ENCODE measurements around the gene GOLGA8A.

GRCh38 chr15:34483644-34484043 is 46.0 kb upstream of the GOLGA8A start:
- TF ChIP-seq CTCF (IDR thresholded peaks at IDR 0.05): no peak
- TF ChIP-seq POLR2A (IDR thresholded peaks at IDR 0.05): no peak

All from body of pancreas (tissue), 4 donors.